Measurements from ENCODE around the gene CNTD1.
"Not testable (repeated sequence)": the region's sequence is repeated elsewhere in the genome, so short reads cannot be mapped to it uniquely, and the experiment has no call there.

Gene CNTD1

DNA sequence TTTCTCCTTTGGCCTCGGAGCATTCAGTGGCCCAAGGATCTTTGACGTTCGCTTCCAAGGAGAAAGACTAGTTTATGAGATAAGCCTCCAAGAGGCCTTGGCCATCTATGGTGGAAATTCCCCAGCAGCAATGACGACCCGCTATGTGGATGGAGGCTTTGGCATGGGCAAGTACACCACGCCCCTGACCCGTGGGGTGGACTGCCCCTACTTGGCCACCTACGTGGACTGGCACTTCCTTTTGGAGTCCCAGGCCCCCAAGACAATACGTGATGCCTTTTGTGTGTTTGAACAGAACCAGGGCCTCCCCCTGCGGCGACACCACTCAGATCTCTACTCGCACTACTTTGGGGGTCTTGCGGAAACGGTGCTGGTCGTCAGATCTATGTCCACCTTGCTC, 53.7 kb downstream of the CNTD1 start:
- peak overlapping the region; percentile 82 for H3K9ac ChIP-seq (ENCODE audit: low read length)
- H3K27me3 ChIP-seq (ENCODE audit: control insufficient read depth in 1 of 2, insufficient read depth in 2 of 2, low read length in 2 of 2) = no peaks in the 10 kb centered on the region
- H3K4me1 ChIP-seq (ENCODE audit: insufficient read depth, low read length) = peaks cover 36% of the 10 kb centered on the region
- peaks cover 26% of the 10 kb centered on the region for H3K36me3 ChIP-seq (ENCODE audit: insufficient read depth, low read length)
- peak overlapping the region; percentile 73 to 80 for H3K4me3 ChIP-seq (ENCODE audit: low read depth in 1 of 2, low read length in 2 of 2)
- no peaks in the 10 kb centered on the region for H3K9me3 ChIP-seq (ENCODE audit: low read length)
- H3K27ac ChIP-seq (ENCODE audit: low read depth, low read length) = peak overlapping the region; percentile 95

DNA sequence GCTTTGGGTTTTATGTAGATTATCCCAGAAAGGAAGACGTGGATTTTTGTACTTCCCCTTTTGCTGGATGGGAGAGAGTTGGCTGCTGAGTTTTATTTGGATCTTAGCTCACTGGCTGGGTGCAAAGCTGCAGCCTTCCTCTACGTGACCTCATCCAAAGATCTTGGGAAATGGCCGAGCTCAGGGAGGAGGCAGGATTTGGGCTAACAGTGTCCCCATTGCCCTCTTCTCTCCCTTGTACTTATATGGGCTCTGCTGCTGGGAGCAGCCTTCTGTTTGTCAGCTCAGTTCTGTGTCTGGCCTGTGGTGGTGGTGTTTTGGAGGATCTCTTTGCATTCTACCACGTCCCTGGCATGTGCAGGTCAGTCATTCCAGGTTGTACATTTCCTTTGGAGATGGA, 54.3 kb downstream of the CNTD1 start:
- Histone ChIP-seq H3K4me3 (ENCODE audit: low read depth in 1 of 2, low read length in 2 of 2) (peak overlapping the region; percentile 73 to 80), H3K4me1 (ENCODE audit: insufficient read depth, low read length) (peaks cover 36% of the 10 kb centered on the region), H3K36me3 (ENCODE audit: insufficient read depth, low read length) (peaks cover 33% of the 10 kb centered on the region), H3K27me3 (ENCODE audit: control insufficient read depth in 1 of 2, insufficient read depth in 2 of 2, low read length in 2 of 2) (no peaks in the 10 kb centered on the region), H3K27ac (ENCODE audit: low read depth, low read length) (peak overlapping the region; percentile 95), H3K9me3 (ENCODE audit: low read length) (no peaks in the 10 kb centered on the region), H3K9ac (ENCODE audit: low read length) (peak overlapping the region; percentile 82)

DNA sequence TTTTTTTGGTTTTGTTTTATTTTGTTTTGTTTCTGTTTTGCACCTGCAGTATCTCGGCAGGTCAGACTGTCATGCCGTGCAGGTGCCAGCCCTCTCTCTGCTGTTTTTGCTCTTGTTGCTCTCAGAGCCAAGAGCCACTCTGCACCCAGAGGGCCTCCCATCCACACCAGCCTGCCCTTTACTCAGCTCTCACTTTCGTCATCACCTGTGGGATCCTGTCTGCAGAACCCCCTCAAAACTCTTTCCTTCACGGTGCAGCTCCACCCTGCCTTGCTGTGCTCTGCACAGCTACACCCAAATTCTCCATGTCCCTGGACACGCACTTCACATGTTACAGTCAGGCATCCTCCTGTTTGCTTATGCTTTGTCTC, 54.9 kb downstream of the CNTD1 start:
- Histone ChIP-seq H3K27ac (ENCODE audit: low read depth, low read length) (peak overlapping the region; percentile 95), H3K9ac (ENCODE audit: low read length) (peak overlapping the region; percentile 82), H3K27me3 (ENCODE audit: control insufficient read depth in 1 of 2, insufficient read depth in 2 of 2, low read length in 2 of 2) (no peaks in the 10 kb centered on the region), H3K4me1 (ENCODE audit: insufficient read depth, low read length) (peaks cover 36% of the 10 kb centered on the region), H3K36me3 (ENCODE audit: insufficient read depth, low read length) (peaks cover 39% of the 10 kb centered on the region), H3K4me3 (ENCODE audit: low read depth in 1 of 2, low read length in 2 of 2) (peak overlapping the region; percentile 73 to 80), H3K9me3 (ENCODE audit: low read length) (no peaks in the 10 kb centered on the region)

DNA sequence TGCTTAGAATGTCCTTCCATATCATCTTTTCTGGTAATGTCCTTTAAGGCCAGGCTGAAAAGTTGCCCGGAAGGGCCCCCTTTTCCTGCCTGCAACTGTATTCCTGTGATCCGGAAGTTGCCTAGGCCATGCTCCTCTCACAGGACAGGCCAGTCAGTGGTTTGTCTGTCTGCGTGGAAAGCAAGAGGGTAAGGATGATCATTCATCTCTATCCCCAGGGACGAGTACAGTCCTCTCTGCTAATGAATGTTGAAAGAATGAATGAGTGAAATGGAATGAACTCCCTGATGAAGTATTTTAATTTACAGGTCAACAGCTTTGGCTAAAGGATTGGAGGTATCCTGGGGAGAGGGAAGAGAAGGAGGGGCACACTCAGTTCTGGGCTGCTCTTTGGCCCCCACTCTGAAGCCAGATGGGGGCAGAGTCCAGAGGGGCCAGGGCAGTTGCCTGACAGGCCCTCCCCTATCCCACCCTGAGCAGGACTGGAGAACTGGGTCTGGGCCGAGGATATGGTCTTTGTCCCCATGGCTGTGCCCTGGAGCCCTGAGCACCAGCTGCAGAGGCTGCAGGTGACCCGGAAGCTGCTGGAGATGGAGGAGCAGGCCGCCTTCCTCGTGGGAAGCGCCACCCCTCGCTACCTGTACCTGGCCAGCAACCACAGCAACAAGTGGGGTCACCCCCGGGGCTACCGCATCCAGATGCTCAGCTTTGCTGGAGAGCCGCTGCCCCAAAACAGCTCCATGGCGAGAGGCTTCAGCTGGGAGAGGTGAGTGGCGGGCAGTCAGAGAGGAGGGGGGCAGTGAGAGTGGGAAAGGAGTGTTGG, 55.5 kb downstream of the CNTD1 start:
- peak overlapping the region; percentile 95 for H3K27ac ChIP-seq (ENCODE audit: low read depth, low read length)
- peaks cover 39% of the 10 kb centered on the region for H3K36me3 ChIP-seq (ENCODE audit: insufficient read depth, low read length)
- H3K9ac ChIP-seq (ENCODE audit: low read length) = peak overlapping the region; percentile 82
- peak overlapping the region; percentile 73 to 80 for H3K4me3 ChIP-seq (ENCODE audit: low read depth in 1 of 2, low read length in 2 of 2)
- no peaks in the 10 kb centered on the region for H3K9me3 ChIP-seq (ENCODE audit: low read length)
- H3K4me1 ChIP-seq (ENCODE audit: insufficient read depth, low read length) = peaks cover 34% of the 10 kb centered on the region
- H3K27me3 ChIP-seq (ENCODE audit: control insufficient read depth in 1 of 2, insufficient read depth in 2 of 2, low read length in 2 of 2) = no peaks in the 10 kb centered on the region

DNA sequence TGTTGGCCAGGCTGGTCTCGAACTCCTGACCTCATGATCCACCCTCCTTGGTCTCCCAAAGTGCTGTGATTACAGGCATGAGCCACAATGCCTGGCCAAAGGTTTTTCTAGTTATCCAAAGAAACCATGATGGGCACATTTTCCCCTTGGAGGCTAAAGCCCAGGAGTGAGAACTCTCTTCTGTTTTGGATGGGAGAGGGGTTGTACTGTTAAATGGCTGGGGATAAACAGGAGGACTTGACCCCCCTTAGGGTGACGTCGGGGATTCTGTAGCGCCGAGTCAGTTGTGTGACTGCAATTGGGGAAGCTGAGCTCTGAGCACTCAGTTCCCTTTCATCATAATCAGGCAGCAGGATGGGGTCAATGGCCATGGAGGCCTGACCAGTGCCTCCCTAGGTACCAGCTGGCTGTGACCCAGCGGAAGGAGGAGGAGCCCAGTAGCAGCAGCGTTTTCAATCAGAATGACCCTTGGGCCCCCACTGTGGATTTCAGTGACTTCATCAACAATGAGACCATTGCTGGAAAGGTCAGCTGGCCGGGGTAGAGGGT, 56.5 kb downstream of the CNTD1 start:
- H3K36me3 ChIP-seq (ENCODE audit: insufficient read depth, low read length) = peaks cover 39% of the 10 kb centered on the region
- H3K4me1 ChIP-seq (ENCODE audit: insufficient read depth, low read length) = peaks cover 25% of the 10 kb centered on the region
- H3K4me3 ChIP-seq (ENCODE audit: low read depth in 1 of 2, low read length in 2 of 2) = peak overlapping the region in 1 of 2 donors; percentile 58
- H3K9me3 ChIP-seq (ENCODE audit: low read length) = no peaks in the 10 kb centered on the region
- H3K27ac ChIP-seq (ENCODE audit: low read depth, low read length) = peak overlapping the region; percentile 4
- peak overlapping the region; percentile 61 for H3K9ac ChIP-seq (ENCODE audit: low read length)
- H3K27me3 ChIP-seq (ENCODE audit: control insufficient read depth in 1 of 2, insufficient read depth in 2 of 2, low read length in 2 of 2) = no peaks in the 10 kb centered on the region

DNA sequence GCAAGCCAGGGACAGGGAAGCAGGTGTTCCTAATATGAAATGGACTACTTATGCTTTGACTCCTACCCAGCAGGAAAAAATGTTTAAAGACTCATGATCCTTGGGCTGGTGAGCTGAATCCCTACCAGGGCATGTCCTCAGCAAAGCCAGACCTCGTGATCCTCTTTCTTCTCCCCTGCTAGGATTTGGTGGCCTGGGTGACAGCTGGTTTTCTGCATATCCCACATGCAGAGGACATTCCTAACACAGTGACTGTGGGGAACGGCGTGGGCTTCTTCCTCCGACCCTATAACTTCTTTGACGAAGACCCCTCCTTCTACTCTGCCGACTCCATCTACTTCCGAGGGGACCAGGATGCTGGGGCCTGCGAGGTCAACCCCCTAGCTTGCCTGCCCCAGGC, 57.4 kb downstream of the CNTD1 start:
- H3K27me3 ChIP-seq (ENCODE audit: control insufficient read depth in 1 of 2, insufficient read depth in 2 of 2, low read length in 2 of 2); H3K9me3 ChIP-seq (ENCODE audit: low read length): not testable (repeated sequence)
- peak overlapping the region in 1 of 2 donors; percentile 58 for H3K4me3 ChIP-seq (ENCODE audit: low read depth in 1 of 2, low read length in 2 of 2)
- H3K27ac ChIP-seq (ENCODE audit: low read depth, low read length) = peak overlapping the region; percentile 4
- H3K4me1 ChIP-seq (ENCODE audit: insufficient read depth, low read length) = peaks cover 23% of the 10 kb centered on the region
- H3K36me3 ChIP-seq (ENCODE audit: insufficient read depth, low read length) = peaks cover 39% of the 10 kb centered on the region
- peak overlapping the region; percentile 61 for H3K9ac ChIP-seq (ENCODE audit: low read length)

DNA sequence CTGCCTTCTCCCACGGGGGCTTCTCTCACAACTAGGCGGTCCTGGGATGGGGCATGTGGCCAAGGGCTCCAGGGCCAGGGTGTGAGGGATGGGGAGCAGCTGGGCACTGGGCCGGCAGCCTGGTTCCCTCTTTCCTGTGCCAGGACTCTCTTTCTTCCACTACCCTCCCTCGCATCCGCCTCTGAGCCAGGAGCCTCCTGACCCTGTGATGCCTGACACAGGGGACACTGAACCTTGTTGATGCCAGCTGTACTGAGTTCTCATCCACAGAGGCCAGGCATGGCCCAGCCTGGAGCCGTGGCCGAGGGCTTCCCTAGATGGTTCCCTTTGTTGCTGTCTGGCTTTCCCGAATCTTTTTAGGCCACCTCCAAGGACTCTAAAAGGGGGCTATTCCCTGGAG, 57.9 kb downstream of the CNTD1 start:
- not testable (repeated sequence) for H3K9ac ChIP-seq (ENCODE audit: low read length); H3K27me3 ChIP-seq (ENCODE audit: control insufficient read depth in 1 of 2, insufficient read depth in 2 of 2, low read length in 2 of 2); H3K4me3 ChIP-seq (ENCODE audit: low read depth in 1 of 2, low read length in 2 of 2); H3K9me3 ChIP-seq (ENCODE audit: low read length)
- Histone ChIP-seq H3K36me3 (ENCODE audit: insufficient read depth, low read length) (peaks cover 39% of the 10 kb centered on the region), H3K27ac (ENCODE audit: low read depth, low read length) (peak overlapping the region; percentile 34), H3K4me1 (ENCODE audit: insufficient read depth, low read length) (peaks cover 23% of the 10 kb centered on the region)

DNA sequence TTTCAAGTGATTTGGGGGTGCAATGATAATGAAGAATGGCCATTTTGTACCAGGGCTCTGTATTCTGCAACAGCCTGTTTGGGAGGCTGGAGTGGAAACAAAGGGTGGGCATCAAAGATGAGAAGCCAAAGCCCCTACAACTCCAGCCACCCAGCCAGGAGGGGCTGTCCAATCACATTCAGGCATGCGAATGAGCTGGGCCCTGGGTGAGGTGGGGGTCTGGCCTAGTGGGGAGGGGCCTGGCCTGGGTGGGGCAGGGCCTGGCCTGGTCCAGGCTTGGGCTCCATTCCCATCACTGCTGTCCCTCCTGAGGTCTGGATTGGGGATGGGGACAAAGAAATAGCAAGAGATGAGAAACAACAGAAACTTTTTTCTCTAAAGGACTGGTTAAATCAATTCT, 58.7 kb downstream of the CNTD1 start:
- Histone ChIP-seq H3K9ac (ENCODE audit: low read length) (no peak overlapping the region), H3K4me1 (ENCODE audit: insufficient read depth, low read length) (peaks cover 23% of the 10 kb centered on the region), H3K27ac (ENCODE audit: low read depth, low read length) (peak overlapping the region; percentile 34)

More for the DNA sequence above, 58.7 kb downstream of the CNTD1 start:
- H3K9me3 ChIP-seq (ENCODE audit: low read length) = no peaks in the 10 kb centered on the region
- peaks cover 39% of the 10 kb centered on the region for H3K36me3 ChIP-seq (ENCODE audit: insufficient read depth, low read length)
- no peak overlapping the region for H3K4me3 ChIP-seq (ENCODE audit: low read depth in 1 of 2, low read length in 2 of 2)
- no peaks in the 10 kb centered on the region for H3K27me3 ChIP-seq (ENCODE audit: control insufficient read depth in 1 of 2, insufficient read depth in 2 of 2, low read length in 2 of 2)
